Measurements from ENCODE around the gene PRG3. TPM values are rescaled to one million over a fixed set of nuclear protein-coding genes. Genes with fewer than 3 reads are reported as not detected.
A peak's percentile ranks its signal among the peaks of the same experiment; 100 is the strongest.

Gene PRG3
- total and polyA plus RNA-seq, 9 of the 15 experiments (the other 6 are each of a cell fraction or from before 2014, with no cell fraction given): 0.18 to 0.55 (median 0.38) TPM; not detected in 6

GRCh38 chr11:57426929-57427726 lies 46.2 kb upstream of the PRG3 start, which contains the start of gene SLC43A3 (continued):
- peak; percentile 59 for TF ChIP-seq MGA (IDR thresholded peaks at IDR 0.05)
- no peak for TF ChIP-seq SRSF1 (IDR thresholded peaks at IDR 0.05; ENCODE audit: low read depth, low read length)
- TF ChIP-seq CBX1 (IDR thresholded peaks at IDR 0.05; ENCODE audit: low read depth): no peak
- peak; percentile 26; the same call in 1 of the 2 replicates for TF ChIP-seq ETV5 (CRISPR knock-in tag; IDR thresholded peaks at IDR 0.05; ENCODE audit: low read depth)
- TF ChIP-seq MTA3 (IDR thresholded peaks at IDR 0.05; ENCODE audit: borderline replicate concordance): no peak
- TF ChIP-seq HDAC2 (IDR thresholded peaks at IDR 0.05): peak; percentile 75; the same call in 1 of the 2 replicates
- TF ChIP-seq ZNF217 (CRISPR knock-in tag; IDR thresholded peaks at IDR 0.05): no peak
- TF ChIP-seq, protein P1, sequence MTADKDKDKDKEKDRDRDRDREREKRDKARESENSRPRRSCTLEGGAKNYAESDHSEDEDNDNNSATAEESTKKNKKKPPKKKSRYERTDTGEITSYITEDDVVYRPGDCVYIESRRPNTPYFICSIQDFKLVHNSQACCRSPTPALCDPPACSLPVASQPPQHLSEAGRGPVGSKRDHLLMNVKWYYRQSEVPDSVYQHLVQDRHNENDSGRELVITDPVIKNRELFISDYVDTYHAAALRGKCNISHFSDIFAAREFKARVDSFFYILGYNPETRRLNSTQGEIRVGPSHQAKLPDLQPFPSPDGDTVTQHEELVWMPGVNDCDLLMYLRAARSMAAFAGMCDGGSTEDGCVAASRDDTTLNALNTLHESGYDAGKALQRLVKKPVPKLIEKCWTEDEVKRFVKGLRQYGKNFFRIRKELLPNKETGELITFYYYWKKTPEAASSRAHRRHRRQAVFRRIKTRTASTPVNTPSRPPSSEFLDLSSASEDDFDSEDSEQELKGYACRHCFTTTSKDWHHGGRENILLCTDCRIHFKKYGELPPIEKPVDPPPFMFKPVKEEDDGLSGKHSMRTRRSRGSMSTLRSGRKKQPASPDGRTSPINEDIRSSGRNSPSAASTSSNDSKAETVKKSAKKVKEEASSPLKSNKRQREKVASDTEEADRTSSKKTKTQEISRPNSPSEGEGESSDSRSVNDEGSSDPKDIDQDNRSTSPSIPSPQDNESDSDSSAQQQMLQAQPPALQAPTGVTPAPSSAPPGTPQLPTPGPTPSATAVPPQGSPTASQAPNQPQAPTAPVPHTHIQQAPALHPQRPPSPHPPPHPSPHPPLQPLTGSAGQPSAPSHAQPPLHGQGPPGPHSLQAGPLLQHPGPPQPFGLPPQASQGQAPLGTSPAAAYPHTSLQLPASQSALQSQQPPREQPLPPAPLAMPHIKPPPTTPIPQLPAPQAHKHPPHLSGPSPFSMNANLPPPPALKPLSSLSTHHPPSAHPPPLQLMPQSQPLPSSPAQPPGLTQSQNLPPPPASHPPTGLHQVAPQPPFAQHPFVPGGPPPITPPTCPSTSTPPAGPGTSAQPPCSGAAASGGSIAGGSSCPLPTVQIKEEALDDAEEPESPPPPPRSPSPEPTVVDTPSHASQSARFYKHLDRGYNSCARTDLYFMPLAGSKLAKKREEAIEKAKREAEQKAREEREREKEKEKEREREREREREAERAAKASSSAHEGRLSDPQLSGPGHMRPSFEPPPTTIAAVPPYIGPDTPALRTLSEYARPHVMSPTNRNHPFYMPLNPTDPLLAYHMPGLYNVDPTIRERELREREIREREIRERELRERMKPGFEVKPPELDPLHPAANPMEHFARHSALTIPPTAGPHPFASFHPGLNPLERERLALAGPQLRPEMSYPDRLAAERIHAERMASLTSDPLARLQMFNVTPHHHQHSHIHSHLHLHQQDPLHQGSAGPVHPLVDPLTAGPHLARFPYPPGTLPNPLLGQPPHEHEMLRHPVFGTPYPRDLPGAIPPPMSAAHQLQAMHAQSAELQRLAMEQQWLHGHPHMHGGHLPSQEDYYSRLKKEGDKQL (CRISPR knock-in tag; IDR thresholded peaks at IDR 0.05; ENCODE audit: borderline replicate concordance): no peak

Measured in K562 (cell line).